Endothelial cell of umbilical vein (primary cell): ENCODE results near the gene TRIP13. TPM values are rescaled to one million over a fixed set of nuclear protein-coding genes. Genes with fewer than 3 reads are reported as not detected.

Source experiments
- BruUV-seq: library from RNA; stranded (reverse); fragments of 400-500 nt; replicated peaks from 2 replicates; lab custom pipeline; 2021; lab: Mats Ljungman, UMichigan
- CTCF ChIA-PET: fragments of 300-600, 350-600 bp; sonication (Branson Sonifier 250); formaldehyde crosslinking; loops from one replicate; lab custom pipeline; 2021; ENCODE audit warnings: antibody characterized with exemption, inconsistent platforms; lab: Charles Lee
- POLR2A ChIA-PET: fragments of 300-600, 350-600 bp; sonication (Branson Sonifier 250); formaldehyde crosslinking; loops from one replicate; lab custom pipeline; 2021; ENCODE audit warnings: antibody characterized with exemption, inconsistent platforms; lab: Charles Lee
- DNase-seq: peaks from one replicate; pipeline ENCODE4 v3.0.0-alpha.2; 2011; ENCODE audit warnings: low read depth, low spot score
- FAIRE-seq: peaks from 2 replicates; lab custom pipeline; 2011; peaks lifted over from hg19 to GRCh38; lab: Jason Lieb, UNC
- H2AFZ ChIP-seq: 2 replicates; pipeline ENCODE4 v1.6.0; 2012; ENCODE audit warnings: low read depth, low read length, control low read depth, inconsistent platforms
- H3K27ac ChIP-seq: 2 replicates; pipeline ENCODE4 v1.5.1; 2011; ENCODE audit warnings: low read depth, mild to moderate bottlenecking, control low read depth, low read length, moderate library complexity; ENCODE audit not compliant: insufficient read depth
- H3K27me3 ChIP-seq, 2 experiments: 2 replicates each; pipeline versions ENCODE4 v1.6.0 to v1.6.1; 2011; ENCODE audit warnings: low read length in 2 of 2, mixed read lengths in 1 of 2; ENCODE audit not compliant: control insufficient read depth in 2 of 2, insufficient read depth in 2 of 2
- H3K36me3 ChIP-seq, 2 experiments: 2 replicates in 1 of 2; 3 replicates in 1 of 2; pipeline ENCODE4 v1.5.1; 2011; ENCODE audit warnings: low read length in 2 of 2, mild to moderate bottlenecking in 1 of 2, moderate library complexity in 1 of 2; ENCODE audit not compliant: control insufficient read depth in 2 of 2, insufficient read depth in 2 of 2; ENCODE audit errors: extremely low read depth in 1 of 2
- H3K4me1 ChIP-seq: 3 replicates; pipeline ENCODE4 v1.5.1; 2011; ENCODE audit warnings: mild to moderate bottlenecking, low read length; ENCODE audit not compliant: control insufficient read depth, insufficient read depth; ENCODE audit errors: extremely low read depth
- H3K4me2 ChIP-seq: 2 replicates; pipeline ENCODE4 v1.6.1; 2011; ENCODE audit warnings: low read length, control low read depth, mixed read lengths; ENCODE audit not compliant: insufficient read depth
- H3K4me3 ChIP-seq, 3 experiments: fragments of 200-600 bp in 1 of 3; sonication (generic), shearing (Covaris generic) in 1 of 3; replicated peaks in 1 of 3; 2 replicates each; pipeline ENCODE4 v1.5.1; 2011 to 2016; ENCODE audit warnings: control low read depth in 3 of 3, low read length in 3 of 3, mild to moderate bottlenecking in 2 of 3, inconsistent platforms in 1 of 3, low read depth in 1 of 3, moderate library complexity in 1 of 3; ENCODE audit not compliant: insufficient read depth in 1 of 3
- H3K79me2 ChIP-seq: 2 replicates; pipeline ENCODE4 v1.6.0; 2012; ENCODE audit warnings: low read length, inconsistent platforms; ENCODE audit not compliant: control insufficient read depth, insufficient read depth
- H3K9ac ChIP-seq: replicated peaks from 2 replicates; pipeline ENCODE3; 2011; ENCODE audit warnings: low read length, control low read depth; ENCODE audit not compliant: insufficient read depth; ENCODE audit errors: extremely low read depth
- H3K9me1 ChIP-seq: replicated peaks from 3 replicates; pipeline ENCODE4 v1.6.0; 2011; ENCODE audit warnings: mild to moderate bottlenecking, low read length; ENCODE audit not compliant: control insufficient read depth, insufficient read depth; ENCODE audit errors: extremely low read depth
- H3K9me3 ChIP-seq: replicated peaks from 2 replicates; pipeline ENCODE4 v1.5.1; 2012; ENCODE audit warnings: low read length, inconsistent platforms; ENCODE audit not compliant: control insufficient read depth, insufficient read depth
- H4K20me1 ChIP-seq: replicated peaks from 2 replicates; pipeline ENCODE3; 2011; ENCODE audit warnings: mild to moderate bottlenecking, low read length; ENCODE audit not compliant: control insufficient read depth, insufficient read depth; ENCODE audit errors: extremely low read depth
- CTCF ChIP-seq, 2 donors: IDR thresholded peaks; 1 replicate in 1 of 2; 2 replicates in 1 of 2; pipeline ENCODE4 v1.5.1; 2011; ENCODE audit warnings: low read length in 2 of 2, mild to moderate bottlenecking in 2 of 2, moderate library complexity in 2 of 2, control low read depth in 1 of 2, inconsistent platforms in 1 of 2, low read depth in 1 of 2; ENCODE audit not compliant: insufficient read depth in 1 of 2; ENCODE audit errors: extremely low read depth in 1 of 2
- EZH2 ChIP-seq: IDR thresholded peaks from 2 replicates; pipeline ENCODE4 v1.6.1; 2012; ENCODE audit warnings: borderline replicate concordance, low read depth, mild to moderate bottlenecking, moderate library complexity, low read length, inconsistent platforms; ENCODE audit not compliant: severe bottlenecking
- FOS ChIP-seq: IDR thresholded peaks from 2 replicates; pipeline ENCODE4 v1.6.1; 2011; ENCODE audit warnings: mild to moderate bottlenecking, low read length, moderate library complexity, borderline replicate concordance; ENCODE audit not compliant: insufficient read depth
- GATA2 ChIP-seq: IDR thresholded peaks from 2 replicates; pipeline ENCODE4 v1.7.0; 2011; ENCODE audit warnings: low read depth, mild to moderate bottlenecking, moderate library complexity, mixed read lengths, low read length; ENCODE audit not compliant: insufficient read length, insufficient read depth
- JUN ChIP-seq: IDR thresholded peaks from 2 replicates; pipeline ENCODE4 v1.6.1; 2011; ENCODE audit warnings: borderline replicate concordance, low read depth; ENCODE audit not compliant: insufficient read length, insufficient read depth
- MAX ChIP-seq: IDR thresholded peaks from 2 replicates; pipeline ENCODE4 v1.6.1; 2011; ENCODE audit not compliant: insufficient read depth, insufficient read length
- MYC ChIP-seq: IDR thresholded peaks from one replicate; pipeline ENCODE4 v1.6.1; 2011; ENCODE audit warnings: mild to moderate bottlenecking, low read depth, low read length
- POLR2A ChIP-seq: IDR thresholded peaks from 2 replicates; pipeline ENCODE4 v1.6.1; 2012; ENCODE audit warnings: low read depth, mild to moderate bottlenecking, control low read depth, low read length
- POLR2AphosphoS5 ChIP-seq: IDR thresholded peaks from 2 replicates; pipeline ENCODE4 v1.6.1; 2012; ENCODE audit warnings: low read depth, mild to moderate bottlenecking, control low read depth, low read length, moderate library complexity; ENCODE audit not compliant: insufficient read depth
- dilution Hi-C: fragments of 300-500 bp; cut with MboI; formaldehyde crosslinking; loops from one replicate; pipeline ENCODE4 v1.15.0; 2019; ENCODE audit warnings: low sequenced_read_pairs; ENCODE audit not compliant: extremely low pct_ligation_motif_present
- intact Hi-C: fragments of 100-400 bp; cut with micrococcal nuclease; formaldehyde crosslinking; loops from one replicate; pipeline ENCODE4 v1.10.0; 2022
- polyA plus RNA-seq, 4 experiments: library from polyadenylated mRNA; depleted of rRNA in 3 of 4; stranded (reverse) in 3 of 4; unstranded in 1 of 4; fragments of >200 nt; gene quantifications; 2 replicates each; pipeline versions ENCODE4 v1.2.1 to v1.2.3, GENCODE V29; 2011 to 2012; ENCODE audit warnings: missing spikeins in 1 of 4
- total RNA-seq: library from RNA; stranded (reverse); gene quantifications from 2 replicates; pipeline ENCODE4 v1.2.3, GENCODE V29; 2021

Gene TRIP13
- total and polyA plus RNA-seq, 2 donors (not counting 3 experiments of a cell fraction or from before 2014, with no cell fraction given), result 17.4 to 39.0 TPM

- DNase-seq, result no peak
- H3K79me2 ChIP-seq, result no peaks in the 10 kb centered on the region
- H3K4me3 ChIP-seq, result no peak overlapping the region
- dilution Hi-C loops, result no loop called here
- ChIA-PET CTCF (no interaction called here), POLR2A (no interaction called here)
- H2AFZ ChIP-seq, result no peak overlapping the region
- H3K36me3 ChIP-seq, result no peaks in the 10 kb centered on the region
- no peak overlapping the region for H3K9ac ChIP-seq
- no peaks in the 10 kb centered on the region for H3K9me3 ChIP-seq
- FAIRE-seq, result no peak
- no peaks in the 10 kb centered on the region for H3K27me3 ChIP-seq
- TF ChIP-seq MYC (no peak), JUN (no peak), FOS (no peak), POLR2AphosphoS5 (no peak), EZH2 (no peak), GATA2 (no peak), MAX (no peak), POLR2A (no peak), CTCF (IDR thresholded peaks at IDR 0.05; ENCODE audit: extremely low read depth in 1 of 2, insufficient read depth in 1 of 2, low read depth in 1 of 2, low read length in 2 of 2) (no peak)
- H3K27ac ChIP-seq, result no peak overlapping the region
- H3K4me1 ChIP-seq, result no peaks in the 10 kb centered on the region
- intact Hi-C loops, result no loop called here
- H3K9me1 ChIP-seq, result no peaks in the 10 kb centered on the region
- no peak overlapping the region for H3K4me2 ChIP-seq
- H4K20me1 ChIP-seq, result no peaks in the 10 kb centered on the region
- BruUV-seq, result no TSS peak
These were observed 42.9 kb upstream of the TRIP13 start for GRCh38 chr5:849651-850301.
